ENCODE measurements around the gene CARNS1. TPM values are rescaled to one million over a fixed set of nuclear protein-coding genes. Genes with fewer than 3 reads are reported as not detected.

Gene CARNS1
- total and polyA plus RNA-seq, 11 donors = 0.89 to 33.6 (median 6.2) TPM

DNA sequence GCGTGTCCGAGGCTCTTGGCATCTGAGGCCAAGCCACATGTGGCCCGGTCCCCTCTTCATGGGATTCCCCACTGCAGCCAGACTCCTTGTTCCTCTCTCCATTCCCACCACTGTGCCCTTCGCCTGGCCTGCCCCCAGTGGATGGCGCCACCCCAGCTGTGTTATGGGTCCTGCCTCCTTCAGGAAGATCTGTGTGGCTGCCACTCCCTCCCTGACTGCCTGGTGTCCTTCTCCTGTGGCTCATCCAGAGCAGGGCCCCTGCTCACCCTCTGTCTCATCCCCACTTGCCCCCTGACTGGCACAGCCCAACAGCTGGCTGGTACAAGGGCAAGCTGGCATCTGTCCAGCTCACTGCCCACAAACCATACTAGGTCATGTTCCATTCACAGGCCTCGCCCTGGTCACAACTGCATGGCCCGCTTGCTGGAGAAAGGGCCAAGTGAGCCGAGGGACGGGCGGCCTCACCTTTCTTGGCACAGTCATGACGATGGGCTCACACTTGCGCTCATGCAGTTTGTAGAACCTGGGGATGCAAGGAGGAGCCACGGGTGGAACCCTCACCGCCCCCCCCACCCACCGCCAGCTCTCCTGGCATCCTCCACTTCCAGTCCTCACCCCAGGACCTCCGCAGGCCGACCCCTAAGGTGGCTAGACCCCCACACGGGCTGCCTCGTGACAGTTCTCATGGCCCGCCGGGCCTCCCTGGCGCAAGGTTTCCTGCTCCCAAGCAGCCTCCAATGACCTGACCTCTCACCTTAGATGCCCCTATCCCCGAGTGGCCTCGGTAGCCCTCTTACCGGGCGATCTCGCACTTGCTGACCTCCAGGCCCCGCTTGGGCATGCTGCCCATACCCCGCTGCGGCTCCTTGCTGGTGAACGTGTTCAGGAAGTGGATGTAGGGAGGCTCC is 24.1 kb downstream of the CARNS1 start:
- H3K27me3 ChIP-seq = no peaks in the 10 kb centered on the region
- H3K4me3 ChIP-seq = peak overlapping the region in 1 of 12 donors; percentile 62
- H3K9me3 ChIP-seq = no peaks in the 10 kb centered on the region
- DNase-seq = peak in 1 of 5 donors; percentile 48
- intact Hi-C loops (cut with DNase I) = no loop called here
- TF ChIP-seq POLR2A (IDR thresholded peaks at IDR 0.05) = no peak
- TF ChIP-seq CTCF (IDR thresholded peaks at IDR 0.05) = peak in 3 of 12 donors; percentile 10 to 18 (median 12)
- peak in 2 of 4 donors; percentile 0 to 18 for ATAC-seq
- H3K4me1 ChIP-seq = peaks cover 0 to 71% (median 24%) of the 10 kb centered on the region in 12 donors
- WGBS, 4 donors = 70 to 78% (median 73%) methylated on average over 29 to 31 of the region's 31 CpGs
- H3K36me3 ChIP-seq = peaks cover 0 to 61% (median 21%) of the 10 kb centered on the region in 9 donors
- peak overlapping the region in 10 of 12 donors; percentile 3 to 90 (median 25) for H3K27ac ChIP-seq

GRCh38 chr11:67440229-67441097 is 25.0 kb downstream of the CARNS1 start:
- intact Hi-C loops (cut with DNase I) = no loop called here
- Histone ChIP-seq H3K36me3 (peaks cover 0 to 52% (median 14%) of the 10 kb centered on the region in 9 donors), H3K4me1 (peaks cover 0 to 74% (median 24%) of the 10 kb centered on the region in 12 donors), H3K27me3 (no peaks in the 10 kb centered on the region), H3K4me3 (peak overlapping the region in 1 of 12 donors; percentile 62), H3K27ac (peak overlapping the region in 9 of 12 donors; percentile 3 to 90 (median 26)), H3K9me3 (no peaks in the 10 kb centered on the region)
- DNase-seq (no peak), ATAC-seq (peak in 1 of 4 donors; percentile 14)
- WGBS, 4 donors = 71 to 76% (median 75%) methylated on average over 7 to 17 of the region's 17 CpGs
- TF ChIP-seq POLR2A (IDR thresholded peaks at IDR 0.05) (no peak), CTCF (IDR thresholded peaks at IDR 0.05) (no peak)

- no peak for ATAC-seq
- no peaks in the 10 kb centered on the region for H3K27me3 ChIP-seq
- intact Hi-C loops (cut with DNase I) = no loop called here
- DNase-seq = no peak
- TF ChIP-seq CTCF (IDR thresholded peaks at IDR 0.05) (no peak), POLR2A (IDR thresholded peaks at IDR 0.05) (no peak)
- no peaks in the 10 kb centered on the region for H3K9me3 ChIP-seq
- peak overlapping the region in 1 of 12 donors; percentile 18 for H3K27ac ChIP-seq
- whole genome bisulfite sequencing, 4 donors = 89 to 95% (median 93%) methylated on average over 10 to 21 of the region's 21 CpGs
- H3K4me3 ChIP-seq = no peak overlapping the region
- H3K36me3 ChIP-seq = peaks cover 0 to 45% (median 8%) of the 10 kb centered on the region in 9 donors
- H3K4me1 ChIP-seq = peaks cover 0 to 68% (median 24%) of the 10 kb centered on the region in 12 donors
Observed at GRCh38 chr11:67441098-67441563, 25.7 kb downstream of the CARNS1 start.
